ENCODE data around the gene SLC26A11. TPM values are rescaled to one million over a fixed set of nuclear protein-coding genes. Genes with fewer than 3 reads are reported as not detected.

Gene SLC26A11
- total RNA-seq, 4 donors from 2014 or later: 25.1 to 65.3 (median 31.7) TPM

DNA sequence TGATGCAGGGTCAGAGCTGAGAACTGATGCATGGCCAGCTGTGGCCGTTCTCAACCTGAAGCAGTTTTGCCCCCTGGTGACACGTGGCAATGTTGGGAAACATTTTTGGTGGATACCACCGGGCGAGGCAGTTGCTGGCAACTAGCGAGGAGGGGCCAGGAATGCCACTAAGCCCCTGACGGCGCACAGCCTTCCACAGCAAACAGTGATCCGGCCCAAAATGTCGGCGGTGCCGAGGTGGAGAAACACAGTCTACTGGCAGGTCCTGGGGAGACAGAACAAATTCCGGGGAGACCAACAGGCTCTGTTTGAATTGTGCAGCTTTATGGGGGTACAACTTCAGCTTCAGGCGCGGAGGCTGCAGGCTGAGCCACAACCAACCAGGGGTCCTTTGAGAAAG lies 8.2 kb downstream of the SLC26A11 start:
- peaks cover 21 to 25% of the 10 kb centered on the region in 2 donors for H3K36me3 ChIP-seq
- WGBS, 2 donors: 89 to 93% methylated on average over 14 of the region's 14 CpGs
- H3K27ac ChIP-seq: no peak overlapping the region
- intact Hi-C loops (cut with DNase I): no loop called here
- no peaks in the 10 kb centered on the region for H3K27me3 ChIP-seq
- no peaks in the 10 kb centered on the region for H3K9me3 ChIP-seq
- DNase-seq: no peak
- TF ChIP-seq, protein P1, sequence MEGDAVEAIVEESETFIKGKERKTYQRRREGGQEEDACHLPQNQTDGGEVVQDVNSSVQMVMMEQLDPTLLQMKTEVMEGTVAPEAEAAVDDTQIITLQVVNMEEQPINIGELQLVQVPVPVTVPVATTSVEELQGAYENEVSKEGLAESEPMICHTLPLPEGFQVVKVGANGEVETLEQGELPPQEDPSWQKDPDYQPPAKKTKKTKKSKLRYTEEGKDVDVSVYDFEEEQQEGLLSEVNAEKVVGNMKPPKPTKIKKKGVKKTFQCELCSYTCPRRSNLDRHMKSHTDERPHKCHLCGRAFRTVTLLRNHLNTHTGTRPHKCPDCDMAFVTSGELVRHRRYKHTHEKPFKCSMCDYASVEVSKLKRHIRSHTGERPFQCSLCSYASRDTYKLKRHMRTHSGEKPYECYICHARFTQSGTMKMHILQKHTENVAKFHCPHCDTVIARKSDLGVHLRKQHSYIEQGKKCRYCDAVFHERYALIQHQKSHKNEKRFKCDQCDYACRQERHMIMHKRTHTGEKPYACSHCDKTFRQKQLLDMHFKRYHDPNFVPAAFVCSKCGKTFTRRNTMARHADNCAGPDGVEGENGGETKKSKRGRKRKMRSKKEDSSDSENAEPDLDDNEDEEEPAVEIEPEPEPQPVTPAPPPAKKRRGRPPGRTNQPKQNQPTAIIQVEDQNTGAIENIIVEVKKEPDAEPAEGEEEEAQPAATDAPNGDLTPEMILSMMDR (IDR thresholded peaks at IDR 0.05): no peak
- no peak for TF ChIP-seq POLR2A (IDR thresholded peaks at IDR 0.05)
- H3K4me3 ChIP-seq (replicated peaks in 1 of 3): no peak overlapping the region
- H3K4me1 ChIP-seq: no peaks in the 10 kb centered on the region

DNA sequence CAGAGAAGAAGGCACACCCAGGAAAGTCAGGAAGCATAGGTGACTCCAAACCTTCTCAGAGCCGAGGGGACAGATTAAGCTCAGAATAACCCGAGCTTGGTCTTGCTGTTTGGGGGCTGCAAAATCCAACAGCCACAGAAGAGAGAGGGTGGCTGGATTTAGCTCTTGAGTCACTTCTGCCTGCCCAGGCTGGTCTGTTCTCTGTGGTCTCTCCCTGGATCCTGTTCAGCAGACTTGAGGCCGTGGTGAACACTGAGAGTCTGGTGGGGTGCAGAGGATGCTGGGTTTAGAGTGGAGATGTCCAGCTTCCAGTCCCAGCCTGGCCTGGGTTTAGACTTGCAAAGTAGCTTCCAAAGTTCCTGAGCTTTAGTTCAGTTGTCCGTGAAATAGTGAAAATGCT lies 8.8 kb downstream of the SLC26A11 start:
- Histone ChIP-seq H3K27me3 (no peaks in the 10 kb centered on the region), H3K27ac (no peak overlapping the region), H3K4me3 (replicated peaks in 1 of 3) (no peak overlapping the region), H3K36me3 (peaks cover 21 to 25% of the 10 kb centered on the region in 2 donors), H3K9me3 (no peaks in the 10 kb centered on the region), H3K4me1 (no peaks in the 10 kb centered on the region)
- intact Hi-C loops (cut with DNase I): no loop called here
- TF ChIP-seq, protein P1 (IDR thresholded peaks at IDR 0.05): no peak
- no peak for TF ChIP-seq POLR2A (IDR thresholded peaks at IDR 0.05)
- 89 to 92% methylated on average over 4 of the region's 4 CpGs for WGBS, 2 donors
- DNase-seq: no peak

DNA sequence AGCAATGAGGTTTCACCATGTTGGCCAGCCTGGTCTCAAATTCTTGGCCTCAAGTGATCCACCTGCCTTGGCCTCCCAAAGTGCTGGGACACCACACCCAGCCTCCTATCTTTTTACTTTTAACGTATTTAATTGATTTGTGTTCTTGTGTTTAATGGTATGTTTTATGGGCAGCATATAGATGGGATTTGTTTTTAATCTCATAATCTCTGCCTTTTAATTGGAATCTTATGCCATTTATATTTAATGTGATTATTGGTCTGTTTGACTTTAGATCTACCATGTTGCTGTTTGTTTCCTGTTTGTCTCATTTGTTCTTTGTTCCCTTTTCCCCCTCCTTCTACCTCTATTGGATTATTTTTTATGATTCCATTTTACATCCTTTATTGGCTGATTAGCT lies 12.2 kb downstream of the SLC26A11 start:
- Histone ChIP-seq H3K9me3 (no peaks in the 10 kb centered on the region), H3K4me3 (replicated peaks in 1 of 3) (no peak overlapping the region), H3K36me3 (peaks cover 36 to 39% of the 10 kb centered on the region in 2 donors), H3K27me3 (no peaks in the 10 kb centered on the region), H3K27ac (no peak overlapping the region), H3K4me1 (no peaks in the 10 kb centered on the region)
- intact Hi-C loops (cut with DNase I): no loop called here
- WGBS, 2 donors: 97 to 98% methylated on average over 1 of the region's 1 CpG
- TF ChIP-seq, protein P1 (IDR thresholded peaks at IDR 0.05): no peak
- no peak for TF ChIP-seq POLR2A (IDR thresholded peaks at IDR 0.05)
- DNase-seq: no peak

DNA sequence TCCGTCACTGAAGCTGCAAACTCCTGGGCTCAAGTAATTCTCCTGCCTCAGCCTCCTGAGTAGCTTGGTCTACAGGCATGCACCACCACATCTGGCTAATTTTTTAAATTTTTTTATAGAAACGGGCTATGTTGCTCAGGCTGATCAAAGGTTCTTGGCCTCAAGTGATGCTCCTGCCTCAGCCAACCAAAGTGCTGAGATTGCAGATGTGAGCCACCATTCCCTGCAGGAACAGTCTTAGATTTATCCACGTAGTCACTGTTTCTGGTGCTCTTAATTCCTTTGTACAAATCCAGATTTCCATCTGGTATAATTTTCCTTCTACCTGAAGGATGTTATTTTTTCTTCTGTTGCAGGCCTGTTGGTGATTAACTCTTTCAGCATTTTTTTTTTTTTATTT lies 13.0 kb downstream of the SLC26A11 start:
- 92 to 98% methylated on average over 3 of the region's 3 CpGs for WGBS, 2 donors
- Histone ChIP-seq H3K4me1 (no peaks in the 10 kb centered on the region), H3K27me3 (no peaks in the 10 kb centered on the region), H3K36me3 (peaks cover 36 to 39% of the 10 kb centered on the region in 2 donors), H3K9me3 (no peaks in the 10 kb centered on the region), H3K27ac (no peak overlapping the region), H3K4me3 (replicated peaks in 1 of 3) (no peak overlapping the region)
- TF ChIP-seq, protein P1 (IDR thresholded peaks at IDR 0.05): no peak
- TF ChIP-seq POLR2A (IDR thresholded peaks at IDR 0.05): no peak
- no peak for DNase-seq
- intact Hi-C loops (cut with DNase I): no loop called here

DNA sequence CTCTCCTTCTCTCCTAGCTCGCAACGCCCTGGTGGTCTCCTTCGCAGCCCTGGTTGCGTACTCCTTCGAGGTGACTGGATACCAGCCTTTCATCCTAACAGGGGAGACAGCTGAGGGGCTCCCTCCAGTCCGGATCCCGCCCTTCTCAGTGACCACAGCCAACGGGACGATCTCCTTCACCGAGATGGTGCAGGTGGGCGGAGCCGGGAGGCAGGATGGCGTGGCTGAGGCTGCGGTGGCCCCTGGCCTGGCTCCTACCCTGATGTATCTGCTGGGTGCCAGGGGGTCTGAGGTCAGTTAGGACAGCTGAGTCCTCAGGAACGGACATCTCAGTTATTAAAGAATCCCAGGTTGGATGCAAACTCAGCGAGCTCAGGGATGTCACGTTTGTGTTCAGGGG lies 16.7 kb downstream of the SLC26A11 start:
- WGBS, 2 donors: 86 to 87% methylated on average over 5 to 16 of the region's 17 CpGs
- H3K9me3 ChIP-seq: no peaks in the 10 kb centered on the region
- DNase-seq: no peak
- H3K4me1 ChIP-seq: no peaks in the 10 kb centered on the region
- no peaks in the 10 kb centered on the region for H3K27me3 ChIP-seq
- no peak overlapping the region for H3K27ac ChIP-seq
- TF ChIP-seq, protein P1 (IDR thresholded peaks at IDR 0.05): no peak
- TF ChIP-seq POLR2A (IDR thresholded peaks at IDR 0.05): no peak
- no peak overlapping the region for H3K4me3 ChIP-seq (replicated peaks in 1 of 3)
- H3K36me3 ChIP-seq: peaks cover 44 to 55% of the 10 kb centered on the region in 2 donors
- intact Hi-C loops (cut with DNase I): no loop called here

All from thyroid gland (tissue), 4 donors.